SK-N-SH (cell line): ENCODE measurements around the gene ARHGAP42.

ENCODE experiments used
- CHD2 ChIP-seq: fragments of 150-350 bp; IDR thresholded peaks from 2 replicates; pipeline ENCODE4 v1.6.1; 2018; ENCODE audit warnings: low read length; ENCODE audit not compliant: partially characterized antibody
- CTCF ChIP-seq: fragments of 200-600 bp; sonication (generic); IDR thresholded peaks from 2 replicates; pipeline ENCODE4 v1.6.1; 2017; ENCODE audit warnings: antibody characterized with exemption, mild to moderate bottlenecking, moderate library complexity
- EP300 ChIP-seq, 2 experiments: IDR thresholded peaks; 2 replicates each; pipeline versions ENCODE4 v1.4.0 to v1.6.1; 2012; ENCODE audit warnings: borderline replicate concordance in 1 of 2, low read depth in 1 of 2, low read length in 1 of 2
- NRF1 ChIP-seq: IDR thresholded peaks from 2 replicates; pipeline ENCODE4 v1.6.1; 2012; ENCODE audit warnings: low read depth, mild to moderate bottlenecking, low read length
- POLR2AphosphoS5 ChIP-seq: IDR thresholded peaks from 2 replicates; pipeline ENCODE4 v1.6.1; 2012; ENCODE audit warnings: low read depth, low read length
- RAD21 ChIP-seq: IDR thresholded peaks from 2 replicates; pipeline ENCODE4 v1.6.1; 2012; ENCODE audit warnings: mild to moderate bottlenecking, low read length
- TAF1 ChIP-seq: IDR thresholded peaks from 2 replicates; pipeline ENCODE4 v1.6.1; 2012; ENCODE audit warnings: low read depth, mild to moderate bottlenecking, low read length, moderate library complexity, borderline replicate concordance

DNA sequence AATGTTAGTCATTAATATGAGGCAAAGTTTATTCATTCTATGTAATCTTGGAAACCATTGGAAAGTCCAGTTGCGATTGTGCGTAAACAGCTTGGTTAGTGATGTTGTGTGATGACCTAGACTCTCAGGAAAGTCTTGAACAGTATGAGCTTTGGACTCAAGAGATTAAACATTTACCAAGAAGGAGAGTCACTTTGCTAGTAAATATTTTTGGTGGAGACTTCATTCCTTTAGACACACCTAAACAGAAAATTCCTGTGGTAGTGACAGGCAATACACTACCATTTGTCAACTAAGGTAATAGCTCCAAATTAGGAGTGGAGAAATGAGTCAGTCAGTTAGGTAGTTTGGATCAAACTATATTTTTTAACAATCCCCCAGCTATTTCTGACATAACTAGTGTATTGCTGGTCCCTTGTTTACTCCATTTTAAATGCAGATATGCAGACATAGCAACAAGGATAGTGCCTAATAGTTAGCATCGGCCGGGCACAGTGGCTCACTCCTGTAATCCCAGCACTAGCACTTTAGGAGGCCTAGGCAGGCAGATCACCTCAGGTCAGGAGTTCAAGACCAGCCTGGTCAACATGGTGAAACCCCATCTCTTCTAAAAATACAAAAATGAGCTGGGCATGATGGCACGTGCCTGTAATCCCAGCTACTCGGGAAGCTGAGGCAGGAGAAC is 89.3 kb downstream of the ARHGAP42 start:
- TF ChIP-seq POLR2AphosphoS5 (no peak), RAD21 (no peak), CTCF (no peak), TAF1 (no peak), EP300 (IDR thresholded peaks at IDR 0.05; ENCODE audit: borderline replicate concordance in 1 of 2, low read depth in 1 of 2, low read length in 1 of 2) (no peak), CHD2 (no peak), NRF1 (no peak)
